Non-pigmented ciliary epithelial cell (primary cell): ENCODE data around the gene SBSN.

Experiments
- DNase-seq: peaks from one replicate; pipeline ENCODE4 v3.0.0-alpha.2; 2010; ENCODE audit warnings: low read depth

The SBSN gene

DNA sequence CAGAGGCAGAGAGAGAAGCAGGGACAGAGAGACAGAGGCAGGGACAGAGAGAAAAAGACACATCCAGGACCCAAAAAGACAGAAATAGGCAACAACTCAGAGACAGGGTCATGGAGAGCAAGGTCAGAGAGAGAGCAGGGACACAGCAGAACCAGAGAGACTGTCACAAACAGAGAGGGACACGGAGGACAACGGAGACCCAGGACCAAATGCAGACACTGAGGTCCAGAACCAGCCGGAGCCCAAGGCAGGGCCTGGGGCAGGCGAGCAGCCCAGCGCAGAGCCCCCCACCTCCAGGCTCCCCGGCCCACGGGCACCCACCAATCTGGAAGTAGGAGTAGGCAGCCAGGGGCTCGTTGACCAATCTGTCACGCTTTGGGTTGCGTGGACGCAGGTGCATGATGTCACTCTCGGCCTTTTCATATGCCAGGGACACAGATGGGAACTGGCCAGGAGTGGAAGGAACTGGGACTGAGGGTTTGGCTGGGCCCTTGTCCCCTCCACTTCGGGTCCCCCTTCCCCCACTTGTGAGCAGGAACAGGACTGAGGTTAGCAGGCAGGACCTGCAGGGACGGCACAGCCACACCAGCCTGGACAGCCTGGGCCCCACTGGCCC lies 25.4 kb upstream of the SBSN start:
- no peak for DNase-seq

DNA sequence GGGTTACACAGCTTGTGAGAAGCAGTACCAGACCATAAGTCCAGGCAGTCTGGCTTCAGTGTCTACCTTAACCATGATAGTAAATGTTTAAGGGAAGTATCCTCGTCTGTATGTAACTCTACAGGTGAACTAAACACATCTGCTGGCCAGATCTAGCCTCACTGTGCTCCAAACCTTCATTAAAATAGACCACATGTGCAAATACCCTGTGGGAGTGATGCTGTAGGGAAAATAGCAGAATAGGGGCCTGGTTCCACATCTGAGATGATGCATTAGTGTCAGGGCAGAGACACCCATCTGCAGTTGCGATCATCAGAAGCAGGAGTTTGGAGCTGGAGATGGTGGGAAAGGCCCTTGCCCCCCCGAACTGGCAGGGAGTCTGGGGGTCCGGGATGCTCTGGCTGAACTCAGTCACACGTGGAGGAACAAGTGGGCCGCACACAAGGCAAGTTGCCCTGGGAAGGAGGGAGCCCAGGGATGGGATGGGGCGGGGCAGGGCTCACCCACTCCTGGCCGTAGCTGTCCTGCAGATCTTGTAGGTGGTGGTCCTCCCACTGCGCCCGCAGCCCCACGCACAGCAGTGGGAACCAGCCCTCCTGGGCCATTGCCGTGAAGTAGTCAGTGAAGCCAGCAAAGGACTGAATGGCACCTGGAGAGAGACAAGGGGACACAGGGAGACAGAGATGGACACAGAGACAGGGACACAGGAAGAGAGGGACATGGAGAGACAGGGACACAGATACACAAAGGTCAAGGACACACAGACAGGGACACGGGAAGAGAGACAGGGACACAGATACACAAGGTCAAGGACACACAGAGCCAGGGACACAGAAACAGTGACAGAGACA lies 24.6 kb upstream of the SBSN start:
- no peak for DNase-seq

DNA sequence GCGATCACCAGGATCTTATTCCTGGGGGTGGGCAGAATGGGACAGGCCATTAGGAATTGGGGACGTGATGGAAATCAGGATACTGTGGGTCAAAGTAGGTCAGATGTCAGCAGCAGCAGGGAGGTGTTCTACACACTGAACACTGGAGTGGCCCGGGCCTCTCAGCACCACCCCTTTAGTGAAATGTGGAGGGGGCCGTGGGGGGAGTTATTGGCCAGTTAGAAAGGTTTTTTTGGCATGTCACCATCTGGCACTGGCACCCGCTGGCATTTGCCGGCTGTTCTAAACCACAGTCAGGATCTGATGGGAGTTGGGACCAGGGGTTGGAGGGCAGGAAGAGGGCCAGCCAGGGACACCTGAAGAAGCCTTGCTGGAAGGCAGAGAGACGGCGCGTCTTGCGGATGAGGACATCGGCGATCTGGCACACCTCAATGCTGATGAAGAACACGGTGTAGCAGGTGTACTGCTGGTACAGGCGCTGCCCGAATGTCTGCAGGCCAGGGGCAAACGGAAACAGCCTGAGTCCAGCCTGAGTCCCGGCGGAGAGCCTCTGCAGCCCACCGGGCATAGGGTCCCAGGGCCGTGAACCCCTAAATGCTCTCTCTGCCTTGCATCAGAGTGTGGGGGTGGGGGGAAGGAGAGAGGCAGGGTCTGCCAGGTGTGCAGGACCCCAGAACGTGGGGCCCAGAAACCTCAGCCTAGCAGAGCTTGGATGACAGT lies 23.1 kb upstream of the SBSN start:
- DNase-seq, result no peak

GRCh38 chr19:35549879-35550523 lies 21.9 kb upstream of the SBSN start:
- DNase-seq, result no peak

DNA sequence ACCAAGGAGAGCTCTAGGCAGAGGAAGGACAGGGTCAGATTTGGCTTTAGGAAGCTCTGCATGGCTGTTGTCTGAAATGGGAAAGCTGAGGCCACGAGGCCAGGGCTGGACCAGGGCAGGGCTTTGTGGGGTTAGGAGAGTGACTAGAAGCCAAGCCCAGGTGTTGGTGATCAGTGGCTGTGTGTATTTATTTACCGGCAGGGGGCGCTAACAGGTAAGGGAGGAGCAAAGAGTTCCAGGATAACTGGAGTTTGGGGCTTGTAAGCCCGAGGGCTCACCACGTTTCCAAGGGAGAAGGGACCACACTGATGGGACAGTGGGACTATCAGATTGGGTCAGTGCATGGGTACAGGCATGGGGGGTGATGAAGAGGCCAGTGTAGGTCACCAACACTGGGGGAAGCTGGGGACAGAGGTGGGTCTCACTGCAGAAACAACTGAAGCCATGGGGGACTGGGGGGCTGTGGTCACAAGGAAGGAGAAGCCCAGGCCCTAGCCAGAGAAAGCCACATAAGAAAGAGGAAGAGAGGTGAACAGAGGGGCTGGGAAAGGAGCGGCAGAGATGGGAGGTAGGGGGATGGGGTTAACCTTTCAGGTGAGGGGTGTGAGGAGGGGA lies 21.2 kb upstream of the SBSN start:
- DNase-seq, result no peak

- no peak for DNase-seq
Measured at GRCh38 chr19:35546532-35546931, 18.4 kb upstream of the SBSN start.

- DNase-seq, result no peak
Measured at GRCh38 chr19:35545855-35546381, 17.8 kb upstream of the SBSN start.

- DNase-seq, result no peak
Measured at GRCh38 chr19:35545001-35545854, 17.1 kb upstream of the SBSN start, which contains the start of gene TMEM147. TMEM147 (plus strand) TSS chr19:35545626; CDS start chr19:35545740, 114 bp downstream.

DNA sequence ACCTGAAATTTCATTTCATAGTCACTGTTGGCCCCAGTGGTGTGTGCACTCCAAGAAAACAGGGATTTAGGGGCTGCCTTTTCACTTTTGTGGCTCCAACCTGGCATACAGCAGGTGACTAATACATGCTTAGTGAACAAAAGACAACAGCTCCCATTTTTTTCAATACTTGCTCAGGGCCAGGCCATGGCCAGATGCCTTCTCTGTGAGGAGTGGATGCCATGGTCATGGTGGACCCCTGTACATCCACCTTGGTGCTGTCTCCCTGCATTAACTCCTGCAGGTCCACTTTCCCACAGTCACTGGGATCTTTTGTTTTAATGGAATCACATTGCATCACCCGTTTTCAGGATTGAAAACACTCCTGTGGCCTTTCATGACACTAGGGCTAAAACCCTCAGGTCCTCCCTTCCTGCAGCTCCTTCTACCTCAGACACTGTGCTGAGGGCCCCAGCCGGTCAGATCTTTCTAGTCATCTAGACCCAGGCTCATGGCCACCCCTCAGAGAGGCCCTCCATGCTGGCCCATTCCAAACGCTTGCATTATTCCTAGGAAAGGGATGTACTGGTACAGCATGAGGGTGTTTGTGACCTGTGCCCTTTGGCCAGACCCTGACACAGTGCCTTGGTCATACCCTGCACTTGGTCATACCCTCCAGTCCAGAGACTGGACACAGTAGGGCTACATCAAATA lies 16.1 kb upstream of the SBSN start:
- DNase-seq, result no peak

DNA sequence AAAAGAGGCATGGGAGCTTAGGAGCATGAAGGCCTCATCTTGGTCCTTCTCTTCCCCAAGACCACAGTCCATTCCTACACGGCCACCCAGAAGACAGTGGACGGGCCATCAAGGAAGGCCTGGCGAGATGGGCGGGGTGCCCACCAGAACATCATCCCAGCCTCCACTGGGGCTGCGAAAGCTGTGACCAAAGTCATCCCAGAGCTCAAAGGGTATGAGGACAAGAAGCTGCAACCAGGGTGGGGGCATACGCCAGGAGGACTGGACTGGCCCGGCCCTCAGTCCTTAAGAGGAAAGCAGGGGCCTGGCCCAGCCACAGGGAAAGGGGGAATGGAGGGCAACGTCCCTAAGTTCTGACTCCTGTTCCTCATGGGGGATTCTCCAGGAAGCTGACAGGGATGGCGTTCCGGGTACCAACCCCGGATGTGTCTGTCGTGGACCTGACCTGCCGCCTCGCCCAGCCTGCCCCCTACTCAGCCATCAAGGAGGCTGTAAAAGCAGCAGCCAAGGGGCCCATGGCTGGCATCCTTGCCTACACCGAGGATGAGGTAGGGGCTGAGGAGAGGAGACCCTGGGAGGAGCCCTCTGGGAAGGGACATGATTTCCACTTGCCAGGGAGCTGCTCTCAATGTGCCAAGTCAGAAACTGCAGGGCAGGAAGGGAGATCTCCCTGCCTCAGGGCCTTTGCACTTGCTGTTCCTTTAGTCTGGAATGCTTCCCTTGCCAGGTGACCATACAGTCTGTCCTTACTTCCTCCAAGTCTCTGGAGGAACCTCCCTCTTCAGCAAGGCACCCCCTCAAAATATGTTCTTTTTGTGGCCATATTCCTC lies 15.4 kb upstream of the SBSN start:
- DNase-seq, result no peak

DNA sequence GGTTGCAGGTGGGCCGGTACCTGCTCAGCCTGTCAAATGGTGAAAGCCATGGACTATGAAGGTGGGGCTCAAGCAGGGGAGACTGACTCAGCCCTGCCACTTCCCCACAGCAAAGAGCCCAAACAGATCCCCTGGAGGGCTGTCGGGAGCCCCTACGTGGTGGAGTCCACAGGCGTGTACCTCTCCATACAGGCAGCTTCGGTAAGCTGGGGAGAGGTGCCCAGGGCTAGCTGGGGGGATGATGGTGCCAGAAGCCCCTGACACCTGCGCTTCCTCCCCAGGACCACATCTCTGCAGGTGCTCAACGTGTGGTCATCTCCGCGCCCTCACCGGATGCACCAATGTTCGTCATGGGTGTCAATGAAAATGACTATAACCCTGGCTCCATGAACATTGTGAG lies 14.1 kb upstream of the SBSN start:
- no peak for DNase-seq

GRCh38 chr19:35540356-35540927 lies 12.3 kb upstream of the SBSN start:
- no peak for DNase-seq

DNA sequence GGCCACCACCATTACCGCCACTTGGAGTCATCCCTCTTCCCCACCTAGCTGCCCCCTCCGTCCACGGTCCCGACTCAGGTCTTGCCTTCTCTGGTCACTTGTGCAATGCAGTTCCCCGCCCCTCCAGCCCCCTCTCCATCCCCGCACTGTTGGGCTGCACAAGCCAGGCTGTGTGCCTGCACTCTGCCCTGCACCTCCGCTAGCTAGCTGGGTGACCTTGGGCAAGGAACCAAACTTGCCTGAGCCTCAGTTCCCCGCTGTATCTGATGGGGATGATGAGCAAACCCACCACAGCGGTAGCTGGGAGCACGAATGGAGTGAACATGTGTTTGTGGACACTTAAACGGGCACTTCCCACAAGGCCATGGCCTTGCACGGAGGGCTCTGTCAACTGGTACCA lies 11.7 kb upstream of the SBSN start:
- no peak for DNase-seq

DNA sequence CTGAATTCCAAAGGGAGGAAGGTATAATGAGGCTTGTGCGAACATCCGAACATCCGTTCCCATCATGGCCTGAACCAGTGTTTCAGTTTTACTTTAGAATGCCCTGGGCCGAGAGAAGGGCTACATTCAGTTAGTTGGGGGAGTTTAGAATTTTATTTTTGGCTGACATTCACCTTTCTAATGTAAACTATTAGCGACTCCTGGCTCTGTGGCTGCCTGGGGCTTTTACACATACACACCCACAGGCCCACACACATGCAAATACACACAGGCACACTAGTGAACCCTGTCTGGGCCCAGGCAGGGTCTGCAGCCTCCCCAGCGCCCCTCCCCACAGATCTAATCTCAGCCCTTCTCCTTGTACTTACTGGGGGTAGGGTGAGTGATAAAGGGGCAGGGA lies 11.2 kb upstream of the SBSN start:
- DNase-seq, result no peak

DNA sequence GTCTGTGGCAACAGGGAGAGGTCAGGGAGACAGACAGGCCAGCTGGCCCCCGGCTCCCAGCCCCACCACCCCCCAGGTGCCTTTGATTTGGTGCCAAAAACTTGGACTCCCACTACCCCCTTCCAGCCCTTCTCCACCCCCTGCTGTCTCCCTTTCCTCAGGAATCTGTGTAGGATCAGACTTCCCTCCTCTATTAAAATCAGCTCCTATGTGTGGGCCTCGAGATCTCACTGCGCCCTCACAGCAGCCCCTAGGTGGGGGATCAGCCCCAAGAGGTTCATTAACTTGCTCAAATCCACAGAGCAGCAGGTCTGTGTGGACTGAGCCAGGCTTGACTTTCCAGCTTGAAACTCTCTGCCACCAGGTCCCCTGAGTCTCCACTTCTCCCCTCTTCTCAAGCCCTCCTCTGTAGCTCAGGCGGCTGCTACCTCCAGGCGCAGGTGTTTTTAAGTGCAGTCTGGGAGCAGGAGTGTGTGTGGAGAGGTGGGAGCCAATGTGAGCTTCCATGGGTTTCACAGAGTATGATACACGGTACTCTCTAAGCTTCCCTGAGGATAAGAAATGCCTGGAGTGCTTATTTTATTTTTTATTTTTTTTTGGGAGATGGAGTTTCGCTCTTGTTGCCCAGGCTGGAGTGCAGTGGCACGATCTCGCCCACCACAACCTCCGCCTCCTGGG lies 6.8 kb upstream of the SBSN start:
- no peak for DNase-seq

DNA sequence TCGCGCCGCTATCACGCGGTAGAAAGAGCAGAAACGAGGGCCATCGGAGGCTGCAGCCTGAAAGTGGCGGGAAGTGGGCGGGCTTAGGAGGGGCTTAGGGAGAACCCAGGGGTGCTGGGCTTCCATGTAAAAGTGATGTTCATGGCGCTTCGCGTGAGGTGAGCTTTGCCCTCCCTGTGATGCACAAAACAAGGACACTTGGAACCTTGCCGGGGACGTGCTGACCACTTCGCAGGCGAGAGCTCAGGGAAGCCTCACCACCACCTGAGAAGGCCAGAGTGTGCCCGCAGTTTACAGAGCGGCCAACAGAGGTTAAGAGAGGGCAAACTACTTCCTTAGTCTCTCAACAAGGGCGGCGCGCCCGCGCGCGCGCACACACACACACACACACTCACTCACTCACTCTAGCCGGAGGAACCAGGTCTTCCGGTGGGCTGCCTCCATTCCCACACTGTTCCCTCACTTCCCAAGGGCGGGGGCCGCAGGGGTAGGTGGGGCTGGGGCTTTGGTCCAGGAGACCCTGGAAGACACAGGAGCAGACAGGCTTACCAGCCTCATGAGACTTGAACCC lies 5.8 kb upstream of the SBSN start:
- DNase-seq, result no peak

- DNase-seq, result no peak
Measured at GRCh38 chr19:35533201-35533821, 5.2 kb upstream of the SBSN start, which contains the start of gene GAPDHS. GAPDHS (plus strand) TSS chr19:35533456; CDS start chr19:35533528, 72 bp downstream.
